HepG2 (cell line): ENCODE results near the gene CELF5.

Experiments
- CTCF ChIP-seq: sonication (generic); formaldehyde crosslinking; IDR thresholded peaks from 2 replicates; pipeline ENCODE4 v1.5.0; 2020; ENCODE audit warnings: mild to moderate bottlenecking, missing genetic modification reagents, moderate library complexity
- EZH2 ChIP-seq: conservative IDR thresholded peaks from 2 replicates; pipeline ENCODE4 v1.6.1; 2012; ENCODE audit warnings: mild to moderate bottlenecking, low read depth, low read length, moderate library complexity
- NR2C2 ChIP-seq: sonication (generic); formaldehyde crosslinking; IDR thresholded peaks from 2 replicates; pipeline ENCODE4 v1.4.0; 2020; ENCODE audit warnings: missing genetic modification reagents, mild to moderate bottlenecking, moderate library complexity, borderline replicate concordance

GRCh38 chr19:3176715-3177501, 47.6 kb upstream of the CELF5 start:
- TF ChIP-seq EZH2 = no peak
- no peak for TF ChIP-seq CTCF (CRISPR knock-in tag)
- no peak for TF ChIP-seq NR2C2 (CRISPR knock-in tag)
